C4-2B (cell line): ENCODE measurements around the gene RASAL2.

Experiments
- H3K27ac ChIP-seq: fragments of 450-650 bp; 2 replicates; pipeline ENCODE4 v1.5.1; 2017
- ZFX ChIP-seq: fragments of 450-650 bp; IDR thresholded peaks from 2 replicates; pipeline ENCODE4 v1.6.1; 2017
- TF ChIP-seq, protein P1 (sequence below): fragments of 450-650 bp; conservative IDR thresholded peaks from 2 replicates; pipeline ENCODE4 v1.5.1; 2017; ENCODE audit warnings: mild to moderate bottlenecking

Gene RASAL2

GRCh38 chr1:178092878-178093493 is 918 bp upstream of the RASAL2 start:
- peak overlapping the region; percentile 62 for H3K27ac ChIP-seq
- no peak for TF ChIP-seq ZFX
- TF ChIP-seq, protein P1, sequence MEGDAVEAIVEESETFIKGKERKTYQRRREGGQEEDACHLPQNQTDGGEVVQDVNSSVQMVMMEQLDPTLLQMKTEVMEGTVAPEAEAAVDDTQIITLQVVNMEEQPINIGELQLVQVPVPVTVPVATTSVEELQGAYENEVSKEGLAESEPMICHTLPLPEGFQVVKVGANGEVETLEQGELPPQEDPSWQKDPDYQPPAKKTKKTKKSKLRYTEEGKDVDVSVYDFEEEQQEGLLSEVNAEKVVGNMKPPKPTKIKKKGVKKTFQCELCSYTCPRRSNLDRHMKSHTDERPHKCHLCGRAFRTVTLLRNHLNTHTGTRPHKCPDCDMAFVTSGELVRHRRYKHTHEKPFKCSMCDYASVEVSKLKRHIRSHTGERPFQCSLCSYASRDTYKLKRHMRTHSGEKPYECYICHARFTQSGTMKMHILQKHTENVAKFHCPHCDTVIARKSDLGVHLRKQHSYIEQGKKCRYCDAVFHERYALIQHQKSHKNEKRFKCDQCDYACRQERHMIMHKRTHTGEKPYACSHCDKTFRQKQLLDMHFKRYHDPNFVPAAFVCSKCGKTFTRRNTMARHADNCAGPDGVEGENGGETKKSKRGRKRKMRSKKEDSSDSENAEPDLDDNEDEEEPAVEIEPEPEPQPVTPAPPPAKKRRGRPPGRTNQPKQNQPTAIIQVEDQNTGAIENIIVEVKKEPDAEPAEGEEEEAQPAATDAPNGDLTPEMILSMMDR: no peak

DNA sequence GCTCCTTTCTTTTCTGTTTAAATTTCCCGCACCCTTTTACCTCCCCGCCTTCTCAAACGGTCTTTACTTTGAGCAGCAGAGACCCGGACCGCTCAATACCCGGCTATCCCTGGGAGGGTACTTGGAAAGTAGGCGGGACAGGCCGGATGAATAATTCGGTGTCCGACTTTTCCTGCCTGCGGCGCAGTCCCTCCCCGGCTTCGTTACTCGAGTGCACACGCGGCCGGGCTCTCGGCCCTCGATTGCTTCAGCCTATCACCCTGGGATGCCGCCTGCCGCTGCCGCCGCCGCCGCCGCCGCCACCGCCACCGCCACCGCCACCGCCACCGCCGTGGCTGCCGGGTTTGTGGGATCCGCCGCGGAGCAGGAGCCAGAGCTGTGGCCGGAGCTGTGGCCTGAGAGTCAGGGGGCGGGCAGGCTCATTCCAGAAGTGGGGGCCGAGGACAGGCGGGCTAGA is 382 bp upstream of the RASAL2 start:
- no peak for TF ChIP-seq ZFX
- TF ChIP-seq, protein P1: no peak
- H3K27ac ChIP-seq: peak overlapping the region; percentile 62

- TF ChIP-seq ZFX: no peak
- TF ChIP-seq, protein P1: 0 out of 2 replicates have a peak, but pooled peaks have one; percentile 27
- peak overlapping the region; percentile 62; the same call in 1 of the 2 replicates for H3K27ac ChIP-seq
These were observed 1.1 kb downstream of the RASAL2 start for GRCh38 chr1:178094739-178095645.

DNA sequence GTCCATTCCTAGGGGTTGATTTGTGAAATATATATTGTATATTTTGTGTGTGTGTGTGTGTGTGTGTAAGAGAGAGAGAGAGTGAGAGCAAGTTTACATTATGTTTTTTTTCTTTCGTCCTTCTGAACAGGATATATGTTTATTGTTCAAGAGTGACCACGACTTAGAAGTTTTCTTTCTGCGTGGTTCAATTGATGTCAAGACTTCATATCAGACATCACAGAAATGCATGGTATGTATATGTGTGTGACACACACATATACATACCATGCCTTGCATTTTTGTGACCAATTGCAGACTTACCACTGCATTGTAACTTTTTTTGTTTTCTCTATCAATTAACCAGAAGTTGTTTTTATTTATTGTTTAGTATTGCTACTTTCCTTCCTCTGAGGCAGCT is 2.5 kb downstream of the RASAL2 start:
- TF ChIP-seq, protein P1: no peak
- TF ChIP-seq ZFX: no peak
- H3K27ac ChIP-seq: no peak overlapping the region

- no peak overlapping the region for H3K27ac ChIP-seq
- TF ChIP-seq ZFX: no peak
- TF ChIP-seq, protein P1: no peak
These were observed 4.4 kb downstream of the RASAL2 start for GRCh38 chr1:178098262-178098661.

DNA sequence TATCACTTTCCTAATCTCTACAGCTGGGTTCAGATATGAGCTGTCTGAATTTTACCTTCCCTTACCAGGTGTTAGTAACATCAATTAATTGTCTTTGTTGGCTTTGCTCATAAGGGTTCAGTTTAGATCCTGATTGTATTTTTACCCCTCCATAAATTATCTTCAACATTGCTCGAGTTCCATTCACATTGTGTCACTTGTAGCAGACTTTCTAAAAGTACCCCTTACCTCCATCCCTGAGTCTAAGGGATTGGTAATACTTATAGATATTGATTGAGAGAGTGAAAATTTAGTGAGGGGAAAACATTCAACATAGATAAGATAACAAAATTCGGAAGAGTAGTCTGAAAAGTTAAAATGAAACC is 7.3 kb downstream of the RASAL2 start:
- TF ChIP-seq, protein P1: no peak
- TF ChIP-seq ZFX: no peak
- H3K27ac ChIP-seq: no peak overlapping the region

DNA sequence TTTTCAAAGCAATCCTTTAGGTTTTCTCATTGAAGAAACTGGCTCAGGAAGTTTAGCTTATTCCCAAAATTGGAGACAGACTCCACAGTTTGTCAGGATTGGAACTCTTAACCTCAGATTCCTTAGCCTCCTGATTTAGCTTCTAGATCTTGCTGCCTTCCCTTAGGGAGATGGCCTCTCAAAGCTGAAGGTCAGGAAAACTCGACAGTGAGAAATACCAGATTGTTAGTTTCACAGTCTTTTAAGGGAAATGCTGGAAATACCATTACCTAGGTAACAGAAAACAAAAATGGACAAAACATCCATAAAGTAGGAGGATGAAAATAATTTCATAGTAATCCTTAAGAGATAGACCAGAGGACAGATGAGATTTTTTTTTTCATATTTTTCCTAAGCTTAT is 7.8 kb downstream of the RASAL2 start:
- no peak overlapping the region for H3K27ac ChIP-seq
- TF ChIP-seq, protein P1: no peak
- TF ChIP-seq ZFX: no peak
